Fibroblast of pulmonary artery (primary cell): ENCODE data around the gene TMEM248.
A peak's percentile ranks its signal among the peaks of the same experiment; 100 is the strongest.
"Not testable (repeated sequence)": the region's sequence is repeated elsewhere in the genome, so short reads cannot be mapped to it uniquely, and the experiment has no call there.

Source experiments
- DNase-seq: peaks from one replicate; pipeline ENCODE4 v3.0.0-alpha.2; 2010; ENCODE audit warnings: low read depth
- H3K4me3 ChIP-seq: replicated peaks from 2 replicates; pipeline ENCODE4 v1.5.1; 2011; ENCODE audit warnings: low read depth, mild to moderate bottlenecking, control low read depth, low read length, moderate library complexity
- CTCF ChIP-seq: IDR thresholded peaks from 2 replicates; pipeline ENCODE4 v1.5.1; 2011; ENCODE audit warnings: mild to moderate bottlenecking, control low read depth, low read length, inconsistent platforms; ENCODE audit errors: missing control alignments

TMEM248 gene

DNA sequence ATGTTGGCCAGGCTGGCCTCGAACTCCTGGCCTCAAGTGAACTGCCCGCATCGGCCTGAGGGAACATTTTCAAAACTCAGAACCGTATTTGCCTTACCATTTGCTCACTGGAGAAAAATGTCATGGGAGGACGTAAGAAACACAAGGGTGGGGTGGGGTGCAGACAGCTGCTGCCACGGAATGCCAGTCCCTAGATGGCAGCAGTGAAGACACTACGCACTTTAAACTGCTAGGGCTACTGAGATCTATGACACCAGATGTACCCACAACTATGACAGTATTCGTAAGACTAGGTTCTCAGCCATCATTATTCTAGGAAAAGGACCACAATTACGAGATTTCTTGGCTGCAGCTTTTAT is 73.6 kb downstream of the TMEM248 start:
- peak overlapping the region; percentile 88 for H3K4me3 ChIP-seq
- DNase-seq, result peak; percentile 83
- TF ChIP-seq CTCF, result peak; percentile 31

GRCh38 chr7:66995050-66995776 is 74.2 kb downstream of the TMEM248 start, which contains the start of gene SBDS:
TSS of gene SBDS (minus strand) at chr7:66995586. CDS start at chr7:66995417, 169 bp downstream.
- H3K4me3 ChIP-seq, result peak within 1 kb of the TSS; percentile 88
- DNase-seq, result peak; percentile 99

GRCh38 chr7:66996444-66997191 is 75.6 kb downstream of the TMEM248 start, which contains the start of gene TYW1:
TSS of gene TYW1 (plus strand) at chr7:66996833. CDS start at chr7:66996979, 146 bp downstream.
- peak; percentile 98 for DNase-seq
- peak within 1 kb of the TSS; percentile 88 for H3K4me3 ChIP-seq

DNA sequence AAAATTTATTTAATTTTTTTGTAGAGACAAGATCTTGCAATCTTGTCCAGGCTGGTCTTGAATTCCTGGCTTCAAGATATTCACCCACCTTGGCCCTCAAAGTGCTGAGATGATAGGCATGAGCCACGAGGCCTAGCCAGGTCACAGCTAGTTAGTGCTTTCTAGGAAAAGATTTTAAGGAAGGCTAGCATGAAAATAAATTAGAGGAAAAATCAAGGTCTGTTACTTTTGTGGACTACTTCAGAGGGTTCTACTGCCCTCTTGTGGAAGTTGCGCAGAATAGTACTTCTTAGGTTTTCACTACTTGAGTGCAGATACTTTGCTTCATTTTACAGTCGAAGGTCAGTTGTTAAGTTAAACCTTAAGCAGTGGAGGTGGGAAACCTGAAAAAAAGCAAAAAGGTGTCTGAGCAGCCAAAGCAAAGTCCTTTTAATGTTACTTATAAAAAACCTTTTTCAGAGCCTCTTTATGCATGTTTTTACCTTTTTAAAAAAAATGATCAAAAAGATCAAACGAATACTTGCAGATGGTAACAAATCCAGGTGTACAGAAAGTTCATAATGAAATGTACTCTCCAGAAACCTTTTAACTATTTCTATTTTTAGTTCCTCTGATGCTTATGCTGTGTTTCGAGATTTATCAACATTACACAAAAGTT is 79.7 kb downstream of the TMEM248 start:
- DNase-seq, result peak; percentile 26
- not testable (repeated sequence) for H3K4me3 ChIP-seq

DNA sequence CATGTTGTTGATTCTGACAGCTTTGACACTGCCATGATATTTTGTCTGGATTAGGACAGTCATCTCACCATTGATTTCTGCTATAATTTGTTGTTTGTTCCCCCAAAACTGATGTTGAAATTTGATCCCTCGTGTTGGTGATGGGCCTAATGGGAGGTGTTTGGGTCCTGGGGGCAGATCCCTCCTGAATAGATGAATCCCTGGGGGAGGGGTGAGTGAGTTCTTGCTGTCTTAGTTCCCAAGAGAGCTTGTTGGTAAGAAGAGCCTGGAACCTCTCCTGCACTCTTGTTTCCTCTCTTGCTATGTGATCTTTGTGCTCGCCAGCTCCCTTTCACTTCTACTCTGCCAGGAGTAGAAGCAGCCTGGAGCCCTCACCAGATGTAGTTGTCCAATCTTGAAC is 83.1 kb downstream of the TMEM248 start:
- H3K4me3 ChIP-seq, DNase-seq: not testable (repeated sequence)

- DNase-seq, result no peak
- no peak overlapping the region for H3K4me3 ChIP-seq
- no peak for TF ChIP-seq CTCF
Observed at GRCh38 chr7:67006965-67007364, 85.9 kb downstream of the TMEM248 start.
